SH-SY5Y (cell line): Measurements from ENCODE around the gene IL37.

Source experiments
- GATA2 ChIP-seq: IDR thresholded peaks from 2 replicates; pipeline ENCODE4 v1.6.1; 2011; ENCODE audit warnings: mild to moderate bottlenecking, low read depth, low read length
- GATA3 ChIP-seq: IDR thresholded peaks from 2 replicates; pipeline ENCODE4 v1.6.1; 2011; ENCODE audit warnings: low read depth, mild to moderate bottlenecking, low read length, moderate library complexity

DNA sequence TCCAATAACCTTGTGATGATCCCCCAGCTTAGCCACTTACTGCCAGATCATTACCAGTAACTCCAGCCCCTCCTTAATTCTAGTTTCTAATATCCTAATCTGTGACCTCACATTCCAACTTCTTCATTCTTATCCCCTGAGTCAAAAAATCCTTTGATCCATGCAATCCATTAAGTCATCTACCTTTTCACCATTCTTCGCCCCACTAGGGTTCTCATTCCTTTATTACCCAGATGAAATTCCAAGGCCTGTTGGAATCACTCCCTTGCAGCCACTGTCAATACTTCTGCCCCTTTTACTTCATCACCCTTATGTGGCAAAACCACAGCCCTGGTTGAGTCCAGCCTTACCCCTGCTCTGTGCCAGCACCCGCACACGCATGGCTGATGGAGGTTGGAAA, 46.5 kb downstream of the IL37 start:
- TF ChIP-seq GATA2: no peak
- TF ChIP-seq GATA3: no peak
